SK-N-SH treated with all-trans-retinoic acid at 6 μM for 48 hours (cell line): ENCODE data around the gene COQ7.

ENCODE experiments used
- ATAC-seq: fragments of 200-7000 bp; cut with Tn5 transposase; 3 replicates; pipeline ENCODE4 v1.9.1; 2020; ENCODE audit warnings: mild to moderate bottlenecking, moderate library complexity
- ARNTL ChIP-seq: fragments of 450-650 bp; formaldehyde crosslinking; IDR thresholded peaks from 2 replicates; pipeline ENCODE4 v1.5.0; 2020; ENCODE audit warnings: low read depth, mild to moderate bottlenecking, moderate library complexity, borderline replicate concordance
- BACH2 ChIP-seq: fragments of 250-450 bp; sonication (Bioruptor Pico); IDR thresholded peaks from 2 replicates; pipeline ENCODE4 v1.9.0; 2021; ENCODE audit warnings: mild to moderate bottlenecking, borderline replicate concordance
- CSDC2 ChIP-seq: fragments of 250-450 bp; sonication (Bioruptor Pico); IDR thresholded peaks from 2 replicates; pipeline ENCODE4 v1.5.0; 2020; ENCODE audit warnings: mild to moderate bottlenecking, moderate library complexity
- ESRRG ChIP-seq: fragments of 250-450 bp; sonication (Bioruptor Pico); IDR thresholded peaks from 2 replicates; pipeline ENCODE4 v1.6.1; 2021; ENCODE audit warnings: mild to moderate bottlenecking
- GLIS3 ChIP-seq: fragments of 250-450 bp; sonication (Bioruptor Pico); IDR thresholded peaks from 2 replicates; pipeline ENCODE4 v1.5.0; 2020; ENCODE audit warnings: mild to moderate bottlenecking, moderate library complexity
- ISL1 ChIP-seq: fragments of 250-450 bp; sonication (Bioruptor Pico); IDR thresholded peaks from 2 replicates; pipeline ENCODE4 v2.1.2; 2022; ENCODE audit warnings: mild to moderate bottlenecking, moderate library complexity
- OSR1 ChIP-seq: fragments of 250-450 bp; sonication (Bioruptor Pico); IDR thresholded peaks from 2 replicates; pipeline ENCODE4 v1.8.0; 2022; ENCODE audit warnings: moderate library complexity, mild to moderate bottlenecking, inconsistent platforms
- SNAI2 ChIP-seq: fragments of 250-450 bp; sonication (Bioruptor Pico); IDR thresholded peaks from 2 replicates; pipeline ENCODE4 v1.5.0; 2020; ENCODE audit warnings: mild to moderate bottlenecking, moderate library complexity
- TCF4 ChIP-seq: fragments of 250-450 bp; sonication (Bioruptor Pico); IDR thresholded peaks from 2 replicates; pipeline ENCODE4 v1.8.0; 2021; ENCODE audit warnings: mild to moderate bottlenecking, moderate library complexity, borderline replicate concordance
- TOX ChIP-seq: fragments of 250-450 bp; sonication (Bioruptor Pico); IDR thresholded peaks from 2 replicates; pipeline ENCODE4 v1.8.0; 2021; ENCODE audit warnings: mild to moderate bottlenecking, moderate library complexity, borderline replicate concordance
- ZC3H10 ChIP-seq: fragments of 250-450 bp; sonication (Bioruptor Pico); IDR thresholded peaks from 2 replicates; pipeline ENCODE4 v1.5.1; 2021; ENCODE audit warnings: mild to moderate bottlenecking, moderate library complexity
- ZFP3 ChIP-seq: fragments of 250-450 bp; sonication (Bioruptor Pico); IDR thresholded peaks from 2 replicates; pipeline ENCODE4 v1.5.0; 2020; ENCODE audit warnings: mild to moderate bottlenecking, moderate library complexity
- ZFP30 ChIP-seq: fragments of 450-650 bp; formaldehyde crosslinking; IDR thresholded peaks from 2 replicates; pipeline ENCODE4 v1.5.0; 2022; ENCODE audit warnings: mild to moderate bottlenecking, moderate library complexity
- ZNF565 ChIP-seq: fragments of 450-650 bp; formaldehyde crosslinking; conservative IDR thresholded peaks from 2 replicates; pipeline ENCODE4 v1.5.0; 2020; ENCODE audit warnings: low read depth, mild to moderate bottlenecking, moderate library complexity
- ZNF70 ChIP-seq: fragments of 450-650 bp; formaldehyde crosslinking; IDR thresholded peaks from 2 replicates; pipeline ENCODE4 v1.5.0; 2020; ENCODE audit warnings: mild to moderate bottlenecking, moderate library complexity
- ZNF8 ChIP-seq: fragments of 450-650 bp; formaldehyde crosslinking; IDR thresholded peaks from 2 replicates; pipeline ENCODE4 v1.5.0; 2020; ENCODE audit warnings: mild to moderate bottlenecking, moderate library complexity
- TF ChIP-seq, protein P1 (sequence below): fragments of 250-450 bp; sonication (Bioruptor Pico); IDR thresholded peaks from 2 replicates; pipeline ENCODE4 v1.5.0; 2020; ENCODE audit warnings: mild to moderate bottlenecking, moderate library complexity
- TF ChIP-seq, protein P2 (sequence below): fragments of 250-450 bp; sonication (Bioruptor Pico); IDR thresholded peaks from 2 replicates; pipeline ENCODE4 v1.5.1; 2021; ENCODE audit warnings: mild to moderate bottlenecking, moderate library complexity
- TF ChIP-seq, protein P3 (sequence below): fragments of 250-450 bp; sonication (Bioruptor Pico); IDR thresholded peaks from 2 replicates; pipeline ENCODE4 v1.5.1; 2020; ENCODE audit warnings: low read depth, mild to moderate bottlenecking, moderate library complexity
- TF ChIP-seq, protein P4 (sequence below): fragments of 250-450 bp; sonication (Bioruptor Pico); IDR thresholded peaks from 2 replicates; pipeline ENCODE4 v1.8.0; 2020; ENCODE audit warnings: mild to moderate bottlenecking, moderate library complexity, borderline replicate concordance

COQ7 gene

DNA sequence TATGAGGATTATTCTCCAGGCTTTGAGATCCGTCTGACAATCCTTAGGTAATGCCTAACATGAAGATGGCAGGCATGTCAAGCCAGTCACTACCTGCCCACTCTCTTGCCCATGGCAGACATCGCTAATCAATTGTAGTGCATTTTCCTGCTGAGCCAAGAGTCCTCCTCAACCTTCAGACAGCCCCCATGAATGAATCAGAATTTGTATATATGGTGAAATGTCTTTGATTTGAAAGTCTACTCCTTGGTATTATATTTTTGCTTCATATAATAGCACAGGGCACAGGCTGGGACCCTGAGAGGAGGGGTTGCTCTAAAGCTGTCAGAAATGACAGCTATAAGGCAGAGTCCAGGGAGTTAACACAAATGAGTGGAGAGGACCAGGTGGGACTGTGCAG is 27.0 kb upstream of the COQ7 start (continued):
- TF ChIP-seq, protein P1, sequence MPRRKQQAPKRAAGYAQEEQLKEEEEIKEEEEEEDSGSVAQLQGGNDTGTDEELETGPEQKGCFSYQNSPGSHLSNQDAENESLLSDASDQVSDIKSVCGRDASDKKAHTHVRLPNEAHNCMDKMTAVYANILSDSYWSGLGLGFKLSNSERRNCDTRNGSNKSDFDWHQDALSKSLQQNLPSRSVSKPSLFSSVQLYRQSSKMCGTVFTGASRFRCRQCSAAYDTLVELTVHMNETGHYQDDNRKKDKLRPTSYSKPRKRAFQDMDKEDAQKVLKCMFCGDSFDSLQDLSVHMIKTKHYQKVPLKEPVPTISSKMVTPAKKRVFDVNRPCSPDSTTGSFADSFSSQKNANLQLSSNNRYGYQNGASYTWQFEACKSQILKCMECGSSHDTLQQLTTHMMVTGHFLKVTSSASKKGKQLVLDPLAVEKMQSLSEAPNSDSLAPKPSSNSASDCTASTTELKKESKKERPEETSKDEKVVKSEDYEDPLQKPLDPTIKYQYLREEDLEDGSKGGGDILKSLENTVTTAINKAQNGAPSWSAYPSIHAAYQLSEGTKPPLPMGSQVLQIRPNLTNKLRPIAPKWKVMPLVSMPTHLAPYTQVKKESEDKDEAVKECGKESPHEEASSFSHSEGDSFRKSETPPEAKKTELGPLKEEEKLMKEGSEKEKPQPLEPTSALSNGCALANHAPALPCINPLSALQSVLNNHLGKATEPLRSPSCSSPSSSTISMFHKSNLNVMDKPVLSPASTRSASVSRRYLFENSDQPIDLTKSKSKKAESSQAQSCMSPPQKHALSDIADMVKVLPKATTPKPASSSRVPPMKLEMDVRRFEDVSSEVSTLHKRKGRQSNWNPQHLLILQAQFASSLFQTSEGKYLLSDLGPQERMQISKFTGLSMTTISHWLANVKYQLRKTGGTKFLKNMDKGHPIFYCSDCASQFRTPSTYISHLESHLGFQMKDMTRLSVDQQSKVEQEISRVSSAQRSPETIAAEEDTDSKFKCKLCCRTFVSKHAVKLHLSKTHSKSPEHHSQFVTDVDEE, result no peak
- no peak for TF ChIP-seq GLIS3 (CRISPR knock-in tag)
- TF ChIP-seq ARNTL (CRISPR knock-in tag), result no peak
- TF ChIP-seq ZNF565, result no peak
- TF ChIP-seq, protein P2, sequence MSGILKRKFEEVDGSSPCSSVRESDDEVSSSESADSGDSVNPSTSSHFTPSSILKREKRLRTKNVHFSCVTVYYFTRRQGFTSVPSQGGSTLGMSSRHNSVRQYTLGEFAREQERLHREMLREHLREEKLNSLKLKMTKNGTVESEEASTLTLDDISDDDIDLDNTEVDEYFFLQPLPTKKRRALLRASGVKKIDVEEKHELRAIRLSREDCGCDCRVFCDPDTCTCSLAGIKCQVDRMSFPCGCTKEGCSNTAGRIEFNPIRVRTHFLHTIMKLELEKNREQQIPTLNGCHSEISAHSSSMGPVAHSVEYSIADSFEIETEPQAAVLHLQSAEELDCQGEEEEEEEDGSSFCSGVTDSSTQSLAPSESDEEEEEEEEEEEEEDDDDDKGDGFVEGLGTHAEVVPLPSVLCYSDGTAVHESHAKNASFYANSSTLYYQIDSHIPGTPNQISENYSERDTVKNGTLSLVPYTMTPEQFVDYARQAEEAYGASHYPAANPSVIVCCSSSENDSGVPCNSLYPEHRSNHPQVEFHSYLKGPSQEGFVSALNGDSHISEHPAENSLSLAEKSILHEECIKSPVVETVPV, result no peak
- no peak for TF ChIP-seq ESRRG
- no peak for TF ChIP-seq ZC3H10 (CRISPR knock-in tag)
- no peak for TF ChIP-seq SNAI2 (CRISPR knock-in tag)
- TF ChIP-seq TOX (CRISPR knock-in tag), result no peak
- no peak for TF ChIP-seq OSR1 (CRISPR knock-in tag)

DNA sequence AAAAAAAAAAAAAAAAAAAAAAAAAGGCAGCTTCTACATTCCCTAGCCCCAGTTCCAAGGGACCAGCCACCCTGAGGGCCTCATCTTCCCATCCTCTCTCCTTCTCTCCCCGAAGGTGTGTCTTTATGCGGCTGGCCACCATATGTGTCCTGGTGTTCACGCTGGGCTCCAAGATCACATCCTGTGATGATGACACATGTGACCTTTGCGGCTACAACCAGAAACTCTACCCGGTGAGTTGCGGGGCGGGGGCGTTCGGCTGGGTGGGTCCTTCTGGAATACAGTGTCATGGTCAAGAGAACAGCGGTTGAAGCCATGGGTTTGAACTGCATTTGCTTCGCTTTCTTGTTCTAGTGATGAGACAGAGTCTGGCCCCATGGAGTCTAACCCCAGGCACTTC is 22.6 kb upstream of the COQ7 start:
- TF ChIP-seq, protein P2, result no peak
- no peak for TF ChIP-seq ZFP3 (CRISPR knock-in tag)
- no peak for TF ChIP-seq OSR1 (CRISPR knock-in tag)
- TF ChIP-seq, protein P3, sequence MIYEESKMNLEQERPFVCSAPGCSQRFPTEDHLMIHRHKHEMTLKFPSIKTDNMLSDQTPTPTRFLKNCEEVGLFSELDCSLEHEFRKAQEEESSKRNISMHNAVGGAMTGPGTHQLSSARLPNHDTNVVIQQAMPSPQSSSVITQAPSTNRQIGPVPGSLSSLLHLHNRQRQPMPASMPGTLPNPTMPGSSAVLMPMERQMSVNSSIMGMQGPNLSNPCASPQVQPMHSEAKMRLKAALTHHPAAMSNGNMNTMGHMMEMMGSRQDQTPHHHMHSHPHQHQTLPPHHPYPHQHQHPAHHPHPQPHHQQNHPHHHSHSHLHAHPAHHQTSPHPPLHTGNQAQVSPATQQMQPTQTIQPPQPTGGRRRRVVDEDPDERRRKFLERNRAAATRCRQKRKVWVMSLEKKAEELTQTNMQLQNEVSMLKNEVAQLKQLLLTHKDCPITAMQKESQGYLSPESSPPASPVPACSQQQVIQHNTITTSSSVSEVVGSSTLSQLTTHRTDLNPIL (CRISPR knock-in tag), result no peak
- TF ChIP-seq ZNF8 (CRISPR knock-in tag), result no peak
- no peak for TF ChIP-seq BACH2
- no peak for TF ChIP-seq ZNF565
- TF ChIP-seq SNAI2 (CRISPR knock-in tag), result no peak
- TF ChIP-seq TOX (CRISPR knock-in tag), result no peak
- no peak for TF ChIP-seq ISL1 (CRISPR knock-in tag)
- no peak for TF ChIP-seq ZNF70 (CRISPR knock-in tag)
- TF ChIP-seq CSDC2, result no peak
- no peak for TF ChIP-seq ESRRG
- TF ChIP-seq ARNTL (CRISPR knock-in tag), result no peak
- TF ChIP-seq, protein P4, sequence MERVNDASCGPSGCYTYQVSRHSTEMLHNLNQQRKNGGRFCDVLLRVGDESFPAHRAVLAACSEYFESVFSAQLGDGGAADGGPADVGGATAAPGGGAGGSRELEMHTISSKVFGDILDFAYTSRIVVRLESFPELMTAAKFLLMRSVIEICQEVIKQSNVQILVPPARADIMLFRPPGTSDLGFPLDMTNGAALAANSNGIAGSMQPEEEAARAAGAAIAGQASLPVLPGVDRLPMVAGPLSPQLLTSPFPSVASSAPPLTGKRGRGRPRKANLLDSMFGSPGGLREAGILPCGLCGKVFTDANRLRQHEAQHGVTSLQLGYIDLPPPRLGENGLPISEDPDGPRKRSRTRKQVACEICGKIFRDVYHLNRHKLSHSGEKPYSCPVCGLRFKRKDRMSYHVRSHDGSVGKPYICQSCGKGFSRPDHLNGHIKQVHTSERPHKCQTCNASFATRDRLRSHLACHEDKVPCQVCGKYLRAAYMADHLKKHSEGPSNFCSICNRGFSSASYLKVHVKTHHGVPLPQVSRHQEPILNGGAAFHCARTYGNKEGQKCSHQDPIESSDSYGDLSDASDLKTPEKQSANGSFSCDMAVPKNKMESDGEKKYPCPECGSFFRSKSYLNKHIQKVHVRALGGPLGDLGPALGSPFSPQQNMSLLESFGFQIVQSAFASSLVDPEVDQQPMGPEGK (CRISPR knock-in tag), result no peak
- TF ChIP-seq, protein P1, result no peak
- TF ChIP-seq ZFP30 (CRISPR knock-in tag), result no peak
- TF ChIP-seq TCF4 (CRISPR knock-in tag), result no peak
- no peak for ATAC-seq
